Hematopoietic multipotent progenitor cell treated with erythropoietin and hydrocortisone succinate and interleukin-3 and kit ligand, for 17 days (in vitro differentiated cells): ENCODE results near the gene ASTN2.

ENCODE experiments used
- DNase-seq: peaks from one replicate; pipeline ENCODE4 v3.0.0-alpha.2; 2015; ENCODE audit warnings: low spot score

Gene ASTN2

DNA sequence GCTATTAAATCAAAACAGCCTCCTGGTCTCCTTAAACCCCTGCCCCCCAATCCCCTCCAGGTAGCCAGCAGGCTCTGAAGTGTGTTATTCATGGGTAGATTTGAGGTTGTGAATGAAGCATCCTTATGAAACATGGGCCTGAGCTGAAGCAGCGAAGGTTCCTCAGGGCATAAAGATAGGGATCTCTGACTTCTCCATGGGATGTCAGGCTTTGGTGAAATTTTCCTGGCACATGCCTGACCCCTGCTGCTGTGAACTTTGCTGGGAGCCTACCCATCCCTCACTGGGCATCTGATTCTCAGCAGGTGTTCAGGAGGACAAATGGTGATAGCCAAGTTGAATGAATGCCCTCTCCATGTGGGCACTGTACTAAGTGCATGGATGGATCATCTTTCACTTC lies 250.3 kb downstream of the ASTN2 start:
- no peak for DNase-seq

DNA sequence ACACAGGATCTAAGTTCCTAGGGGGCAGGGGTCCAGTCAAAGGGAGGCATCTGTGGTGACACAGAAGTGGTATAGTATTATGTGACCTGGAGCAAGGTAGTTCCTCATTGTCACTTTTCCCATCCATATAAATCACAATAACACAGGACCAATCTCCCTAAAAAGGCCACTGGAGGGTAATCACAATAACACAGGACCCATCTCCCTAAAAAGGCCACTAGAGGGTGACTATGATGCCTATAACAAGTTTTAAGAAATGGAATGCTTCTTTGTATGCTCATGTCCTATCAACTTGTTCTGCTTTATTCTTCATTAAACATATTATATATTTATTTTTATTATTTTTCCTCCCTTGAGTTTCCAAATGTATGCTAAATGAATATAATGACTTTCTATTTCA lies 254.6 kb downstream of the ASTN2 start:
- no peak for DNase-seq

DNA sequence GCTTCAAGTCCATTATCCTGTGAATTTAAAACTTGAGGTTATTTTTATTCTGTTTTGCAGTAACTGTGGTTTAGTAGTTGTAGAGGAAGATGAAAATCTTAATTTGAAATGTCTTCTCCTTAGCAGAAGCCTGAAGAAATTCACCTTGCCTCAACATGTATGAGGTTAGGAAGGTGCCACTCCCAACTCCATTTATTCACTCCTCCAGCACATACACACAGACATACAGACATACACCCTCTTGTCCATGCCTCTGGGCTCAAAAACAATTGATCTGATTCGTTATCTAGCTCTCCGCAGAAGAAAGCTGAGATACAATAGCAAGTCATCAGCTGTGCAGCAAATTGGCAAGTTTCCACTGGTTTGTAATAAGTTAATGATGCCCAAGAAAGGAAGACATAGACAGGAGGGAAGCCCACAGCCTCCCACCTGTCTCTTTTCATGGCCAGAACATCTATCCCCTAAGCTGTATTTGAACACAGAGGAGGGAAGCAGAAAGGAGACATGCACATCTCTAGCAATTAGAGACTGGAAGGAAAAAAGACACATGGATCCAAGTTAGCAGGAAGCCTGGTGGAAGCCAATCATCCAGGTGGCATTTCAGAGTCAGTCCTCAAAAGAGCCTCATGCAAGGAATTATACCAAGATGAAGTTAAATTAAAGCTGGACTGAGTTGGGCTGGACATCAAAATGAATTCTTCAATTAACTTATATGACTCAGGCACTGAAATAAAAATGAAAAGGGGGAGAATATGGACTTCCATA lies 257.9 kb downstream of the ASTN2 start:
- DNase-seq: no peak

DNA sequence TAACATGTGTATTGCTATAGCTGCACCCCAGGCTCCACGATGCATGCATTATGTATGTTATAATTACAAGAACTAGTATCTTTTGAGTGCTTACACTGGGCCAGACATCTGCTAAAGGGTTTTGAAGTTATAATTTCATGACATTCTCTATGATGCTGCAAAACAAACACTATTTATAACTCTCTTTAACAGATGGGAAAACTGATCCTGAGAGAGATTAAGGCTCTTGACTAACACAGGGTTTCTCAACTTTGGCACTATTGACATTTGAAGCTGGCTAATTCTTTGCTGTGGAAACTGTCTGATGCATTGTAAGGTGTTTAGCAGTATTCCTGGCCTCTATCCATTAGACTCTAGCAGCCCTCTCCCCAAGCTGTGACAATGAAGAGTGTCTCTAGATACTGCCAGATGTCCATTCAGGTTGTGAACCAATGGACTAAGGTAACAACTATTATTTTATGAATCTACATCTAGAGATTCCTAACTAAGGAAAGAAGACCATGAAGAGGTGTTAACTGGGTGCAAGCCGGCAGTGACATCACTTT lies 258.6 kb downstream of the ASTN2 start:
- no peak for DNase-seq

DNA sequence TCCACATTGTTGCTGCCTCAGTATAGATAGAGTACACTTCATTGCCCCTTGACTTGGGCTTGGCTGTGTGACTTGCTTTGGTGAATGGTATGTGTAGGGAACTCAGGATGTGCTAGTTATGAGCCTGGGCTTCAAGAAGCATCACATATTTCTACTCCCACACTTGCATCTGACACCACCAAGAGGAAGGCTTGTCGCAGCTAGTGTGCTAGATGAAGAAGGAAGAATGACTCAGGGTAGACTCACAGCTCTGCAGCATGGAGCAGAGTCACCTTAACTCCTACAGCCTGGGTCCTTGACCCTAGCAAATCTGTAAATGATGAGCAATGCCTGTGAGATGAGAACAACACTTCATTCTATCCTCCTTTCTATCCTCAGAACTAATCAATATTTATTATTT lies 261.8 kb downstream of the ASTN2 start:
- no peak for DNase-seq

DNA sequence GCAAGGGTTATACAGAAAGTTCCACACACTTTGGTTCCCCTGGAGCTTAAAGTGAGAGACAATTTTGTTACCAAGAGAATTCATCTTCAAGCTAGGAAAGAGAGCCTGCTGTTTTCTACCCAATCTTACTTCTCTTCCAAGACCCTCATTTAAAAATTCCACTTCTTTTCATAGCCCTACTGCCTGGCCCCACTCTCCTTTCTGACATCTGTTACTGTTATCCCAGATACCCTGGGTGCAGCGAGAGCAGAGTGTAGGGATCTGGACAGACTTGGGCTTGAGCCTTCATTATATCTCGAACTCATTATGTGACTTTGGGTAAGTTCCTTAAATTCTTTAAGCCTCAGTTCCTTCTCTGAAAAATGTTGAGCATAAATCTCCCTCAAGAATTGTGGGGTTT lies 263.1 kb downstream of the ASTN2 start:
- no peak for DNase-seq

DNA sequence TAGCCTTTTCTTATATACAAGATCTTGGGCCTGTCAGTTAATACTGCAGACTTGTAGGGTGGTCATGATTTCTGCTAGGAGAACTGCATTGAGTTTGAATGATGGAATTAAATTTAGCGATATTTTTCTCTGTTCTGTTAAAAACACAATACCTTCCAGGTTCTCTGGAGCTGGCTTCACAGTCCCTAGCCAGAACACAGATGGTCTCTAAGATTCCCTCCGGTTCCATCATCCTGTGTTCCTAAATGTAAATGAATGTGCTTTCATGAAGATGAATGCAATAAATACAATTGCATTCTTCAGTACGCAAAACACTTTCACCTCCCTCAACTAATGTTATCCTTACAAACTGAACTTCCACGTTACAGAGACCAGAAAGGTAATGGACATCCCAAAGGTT lies 264.9 kb downstream of the ASTN2 start:
- no peak for DNase-seq

DNA sequence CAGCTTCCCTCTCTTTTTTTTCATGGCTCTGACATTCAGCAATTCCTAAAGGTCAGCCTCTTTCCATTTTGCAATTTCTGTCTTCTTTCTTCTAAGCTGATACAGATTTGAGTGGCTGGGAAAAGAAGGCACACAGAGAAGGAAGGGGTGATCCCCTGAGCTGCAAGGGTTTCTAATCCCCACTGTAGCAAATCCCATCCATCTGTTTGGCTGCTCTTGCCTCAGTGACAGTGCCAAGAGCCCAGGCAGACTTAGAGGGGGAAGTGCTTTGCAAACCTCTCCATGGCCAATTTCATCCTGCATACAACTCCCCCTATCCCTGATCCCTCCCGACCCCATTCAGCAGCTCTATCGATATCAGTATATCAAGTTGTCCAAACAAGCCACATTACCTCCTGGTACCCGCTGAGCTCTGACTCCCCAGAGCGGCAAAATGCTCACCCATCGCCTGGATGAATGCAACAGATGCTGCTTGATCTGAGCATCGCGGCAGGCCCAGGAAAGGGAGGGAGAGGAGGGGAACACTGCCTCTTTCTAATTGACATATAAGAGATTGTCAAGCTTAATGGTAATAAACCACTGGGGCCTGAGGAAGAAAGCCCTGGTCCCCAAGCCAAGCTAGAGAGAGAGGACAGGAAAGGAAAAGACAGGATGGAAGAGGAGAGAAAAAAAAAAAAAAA lies 268.9 kb downstream of the ASTN2 start:
- no peak for DNase-seq

DNA sequence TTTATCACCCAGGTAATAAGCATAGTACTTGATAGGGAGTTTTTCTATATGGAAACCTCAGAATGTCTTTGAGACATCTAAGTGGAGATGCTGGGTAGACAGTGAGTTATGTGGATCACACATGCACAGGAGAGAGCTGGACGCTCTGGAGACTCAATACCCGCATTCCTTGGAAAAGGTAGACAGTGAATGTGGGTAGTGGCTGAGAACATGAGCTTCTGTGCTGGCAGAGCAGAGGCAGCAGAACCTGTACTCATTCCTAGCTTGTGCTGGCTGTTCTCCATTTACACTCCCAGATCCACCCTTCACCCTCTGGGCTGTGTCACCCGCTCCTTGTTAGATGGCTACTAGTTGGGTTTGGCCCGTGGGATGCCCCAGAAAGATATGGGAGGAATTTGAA lies 269.8 kb downstream of the ASTN2 start:
- no peak for DNase-seq

DNA sequence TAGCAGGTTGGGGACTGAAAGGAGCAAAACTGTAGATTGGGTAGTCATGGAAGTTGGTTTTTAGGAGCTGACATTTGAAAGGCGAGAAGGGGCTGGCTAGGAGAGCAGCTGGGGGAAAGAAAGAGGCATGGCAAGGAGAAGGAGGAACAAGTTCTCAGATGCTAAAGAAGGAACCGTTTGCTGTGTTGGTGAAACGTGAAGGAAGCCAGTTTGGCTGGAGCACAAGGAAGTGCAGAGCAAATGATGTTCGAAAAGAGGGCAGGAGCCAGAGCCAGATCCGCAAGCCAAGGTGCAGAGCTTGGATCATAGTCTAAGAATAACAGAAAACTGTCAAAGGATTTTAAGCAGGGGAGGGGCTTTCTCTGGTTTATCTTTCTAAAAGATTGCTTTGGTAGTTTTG lies 276.6 kb downstream of the ASTN2 start:
- DNase-seq: no peak

DNA sequence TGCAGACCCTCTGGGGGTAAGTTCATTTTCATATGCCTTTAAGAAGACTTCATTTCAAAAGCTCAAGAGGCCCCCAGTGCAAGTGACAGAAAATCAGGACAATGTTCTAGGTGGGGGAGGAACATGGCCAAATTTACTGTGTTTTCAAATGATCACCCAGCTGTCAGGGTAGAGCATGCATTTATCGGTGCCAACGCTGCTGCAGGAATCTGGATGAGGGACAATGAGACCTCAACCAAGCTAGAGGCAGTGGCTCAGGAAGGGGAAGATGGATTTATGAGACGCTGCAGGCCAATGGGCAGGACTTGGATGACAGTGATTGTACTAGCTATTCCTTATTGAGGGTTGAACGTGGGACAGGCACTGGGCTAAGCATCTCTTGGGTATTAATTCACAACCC lies 278.4 kb downstream of the ASTN2 start:
- no peak for DNase-seq

DNA sequence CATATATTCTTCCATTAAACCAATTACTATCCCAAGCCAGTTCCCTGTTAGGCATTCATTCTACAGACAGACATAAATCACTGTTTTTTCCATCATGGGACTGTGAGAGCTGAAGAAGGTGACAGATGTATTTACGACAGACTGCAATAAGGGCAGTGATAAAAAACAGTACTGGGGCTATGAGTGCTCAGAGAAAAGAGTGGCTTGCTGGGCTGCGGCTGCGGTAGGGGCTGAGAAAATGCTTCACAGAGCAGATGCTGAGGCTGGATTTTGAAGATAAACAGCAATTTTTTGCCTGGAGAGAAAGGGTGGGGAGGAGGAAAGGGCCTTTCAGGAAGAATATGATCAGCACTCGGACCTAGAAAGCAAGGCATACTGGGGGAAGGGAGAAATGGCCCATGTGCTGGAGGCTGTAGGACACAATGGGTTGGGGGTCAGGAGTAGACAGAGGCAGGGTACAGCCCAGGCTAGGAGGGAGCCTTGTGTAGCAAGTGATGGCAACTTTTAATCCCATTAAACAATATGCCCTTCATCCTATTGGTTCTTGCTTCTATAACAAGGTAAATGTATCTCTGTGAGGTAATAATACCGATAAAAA lies 279.3 kb downstream of the ASTN2 start:
- no peak for DNase-seq

DNA sequence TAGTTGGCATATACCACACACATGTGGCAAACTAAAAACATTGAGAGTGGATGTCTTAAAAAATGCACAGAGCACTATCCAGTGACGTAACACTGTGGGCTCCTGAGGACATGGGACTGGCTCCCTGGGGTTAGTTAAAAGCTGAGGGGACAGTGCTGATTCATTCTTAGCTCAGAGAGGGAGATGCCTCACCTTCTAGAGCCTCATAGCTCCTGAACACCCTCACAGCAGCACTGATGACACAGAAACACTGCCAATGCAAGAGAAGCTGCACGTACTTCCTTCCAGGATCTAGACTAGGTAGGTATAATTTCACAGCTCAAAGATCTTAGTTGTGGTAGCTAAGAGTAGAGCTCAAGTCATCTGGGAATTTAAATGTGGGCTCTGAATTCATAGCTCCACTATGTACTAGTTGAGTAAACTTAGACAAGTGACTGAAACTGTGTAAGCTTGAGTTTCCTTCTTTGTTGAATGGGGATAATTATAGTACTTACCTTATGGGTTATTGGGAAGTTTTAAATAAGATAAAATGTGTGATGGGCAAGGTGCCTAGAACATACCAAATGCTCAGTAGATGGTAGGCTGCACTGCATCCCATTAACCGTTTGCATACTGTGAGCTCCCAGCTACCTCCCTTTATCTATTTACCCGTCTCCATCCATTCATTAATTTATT lies 279.9 kb downstream of the ASTN2 start:
- DNase-seq: no peak

DNA sequence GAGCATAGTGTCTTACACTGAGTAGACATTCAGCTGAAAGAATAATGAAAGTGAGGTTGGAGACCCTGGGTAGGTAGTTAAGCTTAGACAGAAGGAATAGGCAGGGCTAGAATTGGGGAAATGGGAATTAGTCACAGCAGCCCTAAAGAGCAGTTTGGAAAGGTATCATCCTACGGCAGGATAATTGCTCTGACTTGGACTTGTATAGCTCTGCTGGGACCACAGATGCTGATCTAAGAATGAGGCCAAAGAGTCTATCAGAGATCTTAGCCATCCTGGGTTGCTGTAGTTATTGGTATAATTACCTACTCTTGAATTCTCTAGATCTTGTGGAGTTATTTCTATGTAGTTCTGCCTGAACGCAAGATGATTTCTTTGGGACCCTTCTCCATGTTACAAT lies 288.0 kb downstream of the ASTN2 start:
- DNase-seq: no peak

DNA sequence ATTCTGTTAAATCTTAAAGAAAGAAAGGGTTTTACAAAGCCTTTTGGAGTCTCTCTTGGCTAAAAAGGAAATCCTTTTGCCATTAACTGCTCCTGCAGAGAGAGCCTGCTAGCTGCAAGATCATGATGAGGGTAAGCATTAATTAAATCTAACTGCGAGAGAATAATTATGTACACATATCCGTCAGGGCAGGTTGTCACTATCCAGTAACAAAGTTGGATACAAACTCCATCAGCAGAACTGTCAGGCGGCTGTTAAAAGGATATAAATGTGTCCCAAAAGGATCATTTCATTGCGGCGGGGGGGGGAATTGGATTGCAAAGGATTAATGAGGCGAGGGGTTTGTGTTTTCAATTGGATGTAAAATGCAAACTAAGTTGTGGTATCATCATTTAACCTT lies 289.3 kb downstream of the ASTN2 start:
- DNase-seq: no peak

DNA sequence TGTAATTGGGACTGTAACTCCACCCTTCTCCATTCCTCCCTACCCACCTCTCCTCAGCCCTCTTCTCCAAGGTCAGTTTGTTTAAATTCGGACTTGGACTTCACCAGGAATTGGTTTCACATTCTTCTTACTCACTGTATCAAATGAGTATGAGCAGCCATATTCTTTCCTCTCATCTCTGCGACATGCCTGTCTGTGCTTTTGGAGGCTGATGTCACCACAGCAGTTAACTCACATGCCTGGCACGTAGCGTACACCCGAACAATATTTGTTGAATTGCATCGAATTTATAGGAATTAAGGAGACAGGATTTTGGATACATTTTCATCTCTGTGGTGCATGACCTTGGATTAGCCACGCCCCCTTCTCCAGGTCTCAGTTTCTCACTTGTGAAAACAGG lies 291.1 kb downstream of the ASTN2 start:
- no peak for DNase-seq

DNA sequence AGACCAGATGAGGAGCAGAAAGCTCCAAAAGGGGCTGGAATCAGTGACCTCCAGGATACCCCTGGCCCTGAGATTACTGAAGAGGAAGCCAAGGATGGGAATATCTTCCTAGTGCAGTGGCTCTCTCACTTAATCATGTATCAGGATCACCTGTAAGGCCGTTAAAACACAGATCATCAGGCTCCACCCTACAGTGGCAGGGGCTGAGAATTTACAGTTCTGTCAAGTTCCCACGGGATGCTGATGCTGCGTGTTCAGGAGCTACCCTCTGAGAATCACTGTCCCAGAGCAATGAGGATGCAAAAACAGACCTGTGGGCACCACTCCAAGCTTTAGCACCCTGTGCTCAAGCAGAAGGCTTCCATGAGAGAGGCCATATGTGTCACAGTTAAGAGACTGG lies 291.9 kb downstream of the ASTN2 start:
- DNase-seq: no peak

DNA sequence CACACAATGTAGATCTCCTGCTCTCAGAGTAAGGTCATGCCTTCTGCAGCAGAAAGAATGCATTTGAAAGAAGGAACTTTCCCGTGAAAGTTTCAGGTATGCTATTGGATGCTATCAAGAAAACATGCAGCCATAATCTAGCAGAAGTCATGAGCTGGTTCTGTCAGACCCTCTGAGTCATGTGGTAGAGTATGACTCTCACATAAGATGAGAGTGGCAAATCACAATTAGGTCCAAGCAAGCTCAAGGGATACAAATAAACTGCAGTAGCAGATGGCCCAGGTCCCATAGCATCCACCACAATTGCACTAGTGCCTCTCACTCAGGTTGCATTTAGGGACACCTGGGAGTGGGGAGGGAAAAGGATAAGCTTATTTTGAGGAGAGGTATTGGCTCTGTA lies 292.8 kb downstream of the ASTN2 start:
- DNase-seq: no peak

DNA sequence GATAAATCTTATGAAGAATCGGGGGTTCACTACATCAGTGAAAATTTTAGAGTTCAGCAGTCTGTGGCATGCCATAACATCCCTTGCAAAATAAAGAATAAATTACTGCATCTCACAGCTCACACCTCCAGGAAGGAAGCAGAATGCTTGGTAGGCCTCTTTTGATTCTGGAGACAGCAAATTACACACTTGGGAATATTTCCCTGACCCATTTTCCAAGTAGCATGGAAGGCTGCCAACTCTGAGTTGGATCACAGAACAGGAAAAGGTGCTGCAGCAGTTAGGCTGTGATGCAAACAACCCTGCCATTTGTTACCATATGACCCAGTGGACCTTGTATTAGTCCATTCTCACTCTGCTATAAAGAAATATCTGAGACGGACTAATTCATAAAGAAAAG lies 293.5 kb downstream of the ASTN2 start:
- DNase-seq: no peak

DNA sequence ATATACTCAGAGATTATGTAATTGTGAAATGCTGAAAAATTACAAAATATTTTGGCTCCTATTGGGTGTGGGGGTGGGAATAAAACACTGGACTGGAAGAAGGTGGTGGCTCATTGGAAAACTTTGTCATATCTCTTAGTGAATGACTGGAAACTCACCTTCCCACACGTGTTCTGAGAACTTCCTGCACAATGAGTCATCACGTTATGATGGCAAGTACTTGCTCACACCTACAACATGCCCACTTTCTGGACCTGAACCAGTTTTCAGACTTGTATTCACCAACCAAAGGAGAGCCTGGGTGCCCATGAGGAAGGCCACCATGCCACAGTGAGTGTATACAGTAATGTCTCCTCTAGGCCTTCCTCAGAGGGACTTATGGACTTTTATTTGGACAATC lies 294.8 kb downstream of the ASTN2 start:
- DNase-seq: no peak

DNA sequence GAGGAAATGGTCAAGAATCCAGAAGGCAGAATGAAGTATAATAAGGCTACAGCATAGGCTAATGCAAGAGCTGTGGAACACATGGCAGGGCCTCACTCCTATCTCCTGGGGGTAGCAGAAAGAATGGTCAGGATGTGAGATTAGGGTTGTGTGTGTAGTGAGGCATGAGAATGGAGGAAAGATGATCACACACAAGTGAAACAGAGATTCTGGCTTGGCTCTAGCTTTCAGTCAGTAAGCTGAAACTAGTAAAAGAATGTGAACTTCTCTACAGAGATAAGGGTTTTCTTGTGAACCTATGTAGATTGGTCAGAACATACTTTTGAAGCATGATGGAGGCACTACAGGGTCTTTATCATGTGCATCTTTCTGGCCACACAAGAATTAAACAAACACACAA lies 298.8 kb downstream of the ASTN2 start:
- no peak for DNase-seq

DNA sequence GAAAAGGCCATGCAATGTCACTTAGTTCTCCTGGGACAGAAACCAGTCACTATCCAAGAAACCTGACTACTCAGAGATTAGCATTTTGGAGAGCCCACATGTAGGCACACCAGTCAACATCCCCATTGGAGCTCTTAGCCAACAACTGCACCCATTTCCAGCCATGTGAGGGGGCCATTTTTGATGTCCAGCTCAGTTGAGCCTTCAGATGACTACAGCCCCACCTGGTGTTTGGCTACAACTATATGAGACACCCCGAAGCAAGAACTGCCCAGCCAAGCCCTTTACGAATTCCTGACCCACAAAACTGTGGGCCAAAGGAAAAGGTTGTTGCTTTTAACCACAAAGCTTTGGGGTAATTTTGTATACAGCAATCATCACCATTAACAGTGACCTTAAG lies 300.1 kb downstream of the ASTN2 start:
- no peak for DNase-seq
